Activated CD4-positive, alpha-beta memory T cell treated with anti-CD3 and anti-CD28 coated beads, Interleukin-2, amount 10 ng/mL, durations not matched to agents 7 days and 5 days (primary cell): ENCODE results near the gene GON4L. TPM values are rescaled to one million over a fixed set of nuclear protein-coding genes. Genes with fewer than 3 reads are reported as not detected.
"Not testable (repeated sequence)": the region's sequence is repeated elsewhere in the genome, so short reads cannot be mapped to it uniquely, and the experiment has no call there.

Experiments used
- CTCF ChIA-PET: fragments of 350-600 bp; sonication (Branson Sonifier 250); formaldehyde crosslinking; loops from one replicate; lab custom pipeline; 2021; ENCODE audit warnings: antibody characterized with exemption, inconsistent platforms; lab: Charles Lee
- POLR2A ChIA-PET: fragments of 350-600 bp; sonication (Branson Sonifier 250); formaldehyde crosslinking; loops from one replicate; lab custom pipeline; 2021; ENCODE audit warnings: antibody characterized with exemption; lab: Charles Lee
- DNase-seq: peaks from one replicate; pipeline ENCODE4 v3.0.0-alpha.2; 2020
- H3K27ac Mint-ChIP-seq: one replicate; pipeline ENCODE4 v1.8.0; 2021; ENCODE audit warnings: mild to moderate bottlenecking, mixed read lengths
- H3K27me3 Mint-ChIP-seq: one replicate; pipeline ENCODE4 v1.8.0; 2021; ENCODE audit warnings: mixed read lengths
- H3K36me3 Mint-ChIP-seq: one replicate; pipeline ENCODE4 v1.8.0; 2021; ENCODE audit warnings: low read depth, mixed read lengths
- H3K4me1 Mint-ChIP-seq: one replicate; pipeline ENCODE4 v1.8.0; 2021; ENCODE audit warnings: mixed read lengths
- H3K4me3 Mint-ChIP-seq: one replicate; pipeline ENCODE4 v1.8.0; 2021; ENCODE audit warnings: mild to moderate bottlenecking, mixed read lengths
- H3K9me3 Mint-ChIP-seq: one replicate; pipeline ENCODE4 v1.8.0; 2021; ENCODE audit warnings: mixed read lengths
- total RNA-seq, 2 experiments: library from RNA; stranded (reverse); gene quantifications; one replicate each; pipeline ENCODE4 v1.2.3, GENCODE V29; 2021

GON4L gene
- total RNA-seq, 2 experiments from 2014 or later: 76.4 to 76.6 TPM

- peaks cover 64% of the 10 kb centered on the region for H3K36me3 Mint-ChIP-seq
Observed at GRCh38 chr1:155844860-155845421, 12.1 kb downstream of the GON4L start.

GRCh38 chr1:155840386-155840785 is 16.6 kb downstream of the GON4L start:
- Mint-ChIP-seq H3K4me3 (no peak overlapping the region), H3K4me1 (peaks cover 34% of the 10 kb centered on the region), H3K9me3 (no peaks in the 10 kb centered on the region), H3K27ac (no peak overlapping the region), H3K36me3 (peaks cover 56% of the 10 kb centered on the region), H3K27me3 (no peaks in the 10 kb centered on the region)
- DNase-seq: no peak
- ChIA-PET POLR2A (no interaction called here), CTCF (no interaction called here)

More at GRCh38 chr1:155844860-155845421, 12.1 kb downstream of the GON4L start:
- H3K9me3 Mint-ChIP-seq: no peaks in the 10 kb centered on the region
- CTCF ChIA-PET: no interaction called here
- H3K4me1 Mint-ChIP-seq: peaks cover 41% of the 10 kb centered on the region
- H3K27me3 Mint-ChIP-seq: no peaks in the 10 kb centered on the region
- no peak overlapping the region for H3K4me3 Mint-ChIP-seq
- peak overlapping the region; percentile 65 for H3K27ac Mint-ChIP-seq
- POLR2A ChIA-PET: interaction anchor here (0.7 to 1.4 kb wide), 3 partner anchors 12 to 27 kb away, joined by 3 to 5 read pairs (median 3); partner anchors contain the start of genes GON4L and SYT11
- DNase-seq: no peak

GRCh38 chr1:155835548-155835947 is 21.5 kb downstream of the GON4L start:
- Mint-ChIP-seq H3K27ac (no peak overlapping the region), H3K4me1 (peaks cover 35% of the 10 kb centered on the region), H3K4me3 (no peak overlapping the region), H3K36me3 (peaks cover 46% of the 10 kb centered on the region), H3K27me3 (no peaks in the 10 kb centered on the region), H3K9me3 (no peaks in the 10 kb centered on the region)
- ChIA-PET POLR2A (no interaction called here), CTCF (no interaction called here)
- peak; percentile 5 for DNase-seq

- POLR2A ChIA-PET: interaction anchor here (0.7 kb wide), 1 partner anchor 15 kb away, joined by 3 read pairs; no protein-coding TSS in a partner anchor
- H3K9me3 Mint-ChIP-seq, DNase-seq, H3K4me3 Mint-ChIP-seq, H3K27me3 Mint-ChIP-seq, H3K27ac Mint-ChIP-seq, CTCF ChIA-PET: not testable (repeated sequence)
- peaks cover 45% of the 10 kb centered on the region for H3K36me3 Mint-ChIP-seq
- peaks cover 35% of the 10 kb centered on the region for H3K4me1 Mint-ChIP-seq
Observed at GRCh38 chr1:155834927-155835399, 22.1 kb downstream of the GON4L start.

- H3K36me3 Mint-ChIP-seq: peaks cover 42% of the 10 kb centered on the region
- ChIA-PET CTCF (no interaction called here), POLR2A (interaction anchor here (0.7 to 1.0 kb wide), 2 partner anchors 14 to 378 kb away, joined by 3 read pairs; no protein-coding TSS in a partner anchor)
- H3K4me1 Mint-ChIP-seq: peaks cover 38% of the 10 kb centered on the region
- no peaks in the 10 kb centered on the region for H3K27me3 Mint-ChIP-seq
- H3K9me3 Mint-ChIP-seq: no peaks in the 10 kb centered on the region
- no peak overlapping the region for H3K27ac Mint-ChIP-seq
- DNase-seq: no peak
- no peak overlapping the region for H3K4me3 Mint-ChIP-seq
Observed at GRCh38 chr1:155834296-155834926, 22.6 kb downstream of the GON4L start.

GRCh38 chr1:155833665-155834295 is 23.2 kb downstream of the GON4L start:
- POLR2A ChIA-PET: interaction anchor here (1.0 kb wide), 1 partner anchor 378 kb away, joined by 3 read pairs; no protein-coding TSS in a partner anchor
- Mint-ChIP-seq H3K27ac (no peak overlapping the region), H3K27me3 (no peaks in the 10 kb centered on the region), H3K4me3 (no peak overlapping the region), H3K4me1 (peaks cover 38% of the 10 kb centered on the region), H3K36me3 (peaks cover 42% of the 10 kb centered on the region), H3K9me3 (no peaks in the 10 kb centered on the region)
- DNase-seq: no peak
- CTCF ChIA-PET: no interaction called here

GRCh38 chr1:155831279-155831976 is 25.6 kb downstream of the GON4L start:
- no peak for DNase-seq
- POLR2A ChIA-PET: no interaction called here
- Mint-ChIP-seq H3K4me3 (no peak overlapping the region), H3K27ac (no peak overlapping the region), H3K27me3 (no peaks in the 10 kb centered on the region), H3K9me3 (no peaks in the 10 kb centered on the region), H3K36me3 (peaks cover 38% of the 10 kb centered on the region), H3K4me1 (peaks cover 26% of the 10 kb centered on the region)
- CTCF ChIA-PET: no interaction called here

- Mint-ChIP-seq H3K27ac (no peak overlapping the region), H3K27me3 (no peaks in the 10 kb centered on the region), H3K36me3 (peaks cover 35% of the 10 kb centered on the region), H3K4me1 (peaks cover 3% of the 10 kb centered on the region), H3K4me3 (no peak overlapping the region), H3K9me3 (no peaks in the 10 kb centered on the region)
- DNase-seq: no peak
- CTCF ChIA-PET: no interaction called here
- POLR2A ChIA-PET: interaction anchor here (2.0 kb wide), 1 partner anchor 33 kb away, joined by 5 read pairs; the partner anchor contains the start of gene SYT11
Observed at GRCh38 chr1:155827450-155827849, 29.6 kb downstream of the GON4L start.

GRCh38 chr1:155816351-155816750 is 40.7 kb downstream of the GON4L start:
- Mint-ChIP-seq H3K27ac (no peak overlapping the region), H3K27me3 (no peaks in the 10 kb centered on the region), H3K9me3 (no peaks in the 10 kb centered on the region), H3K4me1 (no peaks in the 10 kb centered on the region), H3K4me3 (no peak overlapping the region), H3K36me3 (peaks cover 61% of the 10 kb centered on the region)
- no peak for DNase-seq
- CTCF ChIA-PET: interaction anchor here (0.9 kb wide), 1 partner anchor 409 kb away, joined by 3 read pairs; no protein-coding TSS in a partner anchor
- POLR2A ChIA-PET: interaction anchor here (0.6 to 1.5 kb wide), 2 partner anchors 44 to 79 kb away, joined by 3 to 5 read pairs; partner anchors contain the start of gene SYT11

GRCh38 chr1:155813672-155814071 is 43.3 kb downstream of the GON4L start:
- no peak for DNase-seq
- ChIA-PET POLR2A (no interaction called here), CTCF (no interaction called here)
- Mint-ChIP-seq H3K9me3 (no peaks in the 10 kb centered on the region), H3K27ac (no peak overlapping the region), H3K4me1 (peaks cover 5% of the 10 kb centered on the region), H3K27me3 (no peaks in the 10 kb centered on the region), H3K36me3 (peaks cover 51% of the 10 kb centered on the region), H3K4me3 (no peak overlapping the region)

- Mint-ChIP-seq H3K4me3 (no peak overlapping the region), H3K36me3 (peaks cover 52% of the 10 kb centered on the region)
Observed at GRCh38 chr1:155812878-155813277, 44.1 kb downstream of the GON4L start.

GRCh38 chr1:155809088-155809487 is 47.9 kb downstream of the GON4L start:
- no peak for DNase-seq
- Mint-ChIP-seq H3K4me3 (no peak overlapping the region), H3K36me3 (peaks cover 38% of the 10 kb centered on the region), H3K4me1 (peaks cover 5% of the 10 kb centered on the region), H3K9me3 (no peaks in the 10 kb centered on the region), H3K27me3 (no peaks in the 10 kb centered on the region), H3K27ac (peak overlapping the region; percentile 34)
- ChIA-PET POLR2A (no interaction called here), CTCF (no interaction called here)

More at GRCh38 chr1:155812878-155813277, 44.1 kb downstream of the GON4L start:
- ChIA-PET CTCF (no interaction called here), POLR2A (no interaction called here)
- no peak for DNase-seq
- Mint-ChIP-seq H3K4me1 (peaks cover 5% of the 10 kb centered on the region), H3K27me3 (no peaks in the 10 kb centered on the region), H3K27ac (no peak overlapping the region), H3K9me3 (no peaks in the 10 kb centered on the region)
